ENCODE data around the gene C2CD3. TPM values are rescaled to one million over a fixed set of nuclear protein-coding genes. Genes with fewer than 3 reads are reported as not detected.

The C2CD3 gene
- total RNA-seq, 1 experiment from 2014 or later = 14.4 TPM

GRCh38 chr11:74043450-74043849 lies 127.4 kb downstream of the C2CD3 start:
- H3K27me3 ChIP-seq (ENCODE audit: control insufficient read depth, insufficient read depth, low read length) = no peaks in the 10 kb centered on the region
- H3K36me3 ChIP-seq (replicated peaks; ENCODE audit: control insufficient read depth, insufficient read depth, low read length) = no peaks in the 10 kb centered on the region
- H3K4me3 ChIP-seq (ENCODE audit: insufficient read depth, low read depth, low read length) = no peak overlapping the region
- DNase-seq = no peak

DNA sequence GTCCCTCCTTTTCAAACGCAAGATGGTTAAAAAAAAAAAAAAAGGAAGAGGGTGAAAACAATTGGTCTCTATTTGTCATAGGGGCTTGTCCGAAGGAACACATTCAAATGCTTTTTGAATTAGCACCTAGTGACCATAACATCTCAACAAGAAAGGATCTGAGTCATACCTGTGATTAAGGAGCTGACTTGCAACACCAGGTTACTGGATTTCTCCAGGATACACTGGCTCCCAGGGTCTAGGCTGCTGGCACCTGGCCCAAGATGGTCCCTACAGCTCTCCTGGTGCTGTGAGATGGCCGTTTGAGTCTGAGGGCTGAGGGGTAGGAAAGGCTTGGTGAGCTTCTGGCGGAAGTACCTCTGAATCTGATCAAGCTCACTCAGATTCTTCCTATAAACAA lies 133.5 kb downstream of the C2CD3 start:
- no peaks in the 10 kb centered on the region; the same call in 1 of the 2 replicates for H3K36me3 ChIP-seq (replicated peaks; ENCODE audit: control insufficient read depth, insufficient read depth, low read length)
- H3K4me3 ChIP-seq (ENCODE audit: insufficient read depth, low read depth, low read length) = no peak overlapping the region
- no peaks in the 10 kb centered on the region for H3K27me3 ChIP-seq (ENCODE audit: control insufficient read depth, insufficient read depth, low read length)
- DNase-seq = no peak

- no peaks in the 10 kb centered on the region for H3K27me3 ChIP-seq (ENCODE audit: control insufficient read depth, insufficient read depth, low read length)
- DNase-seq = no peak
- no peaks in the 10 kb centered on the region; the same call in 1 of the 2 replicates for H3K36me3 ChIP-seq (replicated peaks; ENCODE audit: control insufficient read depth, insufficient read depth, low read length)
- no peak overlapping the region for H3K4me3 ChIP-seq (ENCODE audit: insufficient read depth, low read depth, low read length)
Measured at GRCh38 chr11:74035264-74035663, 135.5 kb downstream of the C2CD3 start.

DNA sequence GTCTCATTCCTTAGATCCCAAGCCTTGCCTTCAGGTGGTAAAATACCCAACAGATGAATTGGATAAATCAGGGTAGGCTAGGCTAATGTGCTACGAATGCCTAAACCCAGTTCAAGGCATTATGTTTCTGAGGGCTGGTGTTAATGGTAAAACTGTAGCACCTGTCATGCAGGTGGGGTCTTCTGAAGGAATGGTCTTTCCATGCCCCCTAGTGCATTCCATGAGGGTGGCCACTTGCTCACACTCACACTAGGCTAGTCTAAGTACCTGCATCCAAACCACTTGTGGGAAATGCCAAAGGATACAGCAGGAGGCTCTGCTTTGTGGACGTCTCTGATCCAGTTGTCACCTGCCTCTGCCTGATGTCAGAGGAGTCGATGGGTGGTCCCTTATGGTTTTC lies 137.8 kb downstream of the C2CD3 start:
- Histone ChIP-seq H3K36me3 (replicated peaks; ENCODE audit: control insufficient read depth, insufficient read depth, low read length) (no peaks in the 10 kb centered on the region; the same call in none of the 2 replicates), H3K4me3 (ENCODE audit: insufficient read depth, low read depth, low read length) (no peak overlapping the region), H3K27me3 (ENCODE audit: control insufficient read depth, insufficient read depth, low read length) (no peaks in the 10 kb centered on the region)
- DNase-seq = no peak

- Histone ChIP-seq H3K27me3 (ENCODE audit: control insufficient read depth, insufficient read depth, low read length) (no peaks in the 10 kb centered on the region), H3K4me3 (ENCODE audit: insufficient read depth, low read depth, low read length) (no peak overlapping the region), H3K36me3 (replicated peaks; ENCODE audit: control insufficient read depth, insufficient read depth, low read length) (no peaks in the 10 kb centered on the region; the same call in none of the 2 replicates)
- DNase-seq = no peak
Measured at GRCh38 chr11:74030723-74031676, 139.8 kb downstream of the C2CD3 start.

- Histone ChIP-seq H3K27me3 (ENCODE audit: control insufficient read depth, insufficient read depth, low read length) (no peaks in the 10 kb centered on the region), H3K36me3 (replicated peaks; ENCODE audit: control insufficient read depth, insufficient read depth, low read length) (peaks cover 1% of the 10 kb centered on the region; the same call in 1 of the 2 replicates), H3K4me3 (ENCODE audit: insufficient read depth, low read depth, low read length) (no peak overlapping the region)
- DNase-seq = no peak
Measured at GRCh38 chr11:74025467-74026166, 145.2 kb downstream of the C2CD3 start.

DNA sequence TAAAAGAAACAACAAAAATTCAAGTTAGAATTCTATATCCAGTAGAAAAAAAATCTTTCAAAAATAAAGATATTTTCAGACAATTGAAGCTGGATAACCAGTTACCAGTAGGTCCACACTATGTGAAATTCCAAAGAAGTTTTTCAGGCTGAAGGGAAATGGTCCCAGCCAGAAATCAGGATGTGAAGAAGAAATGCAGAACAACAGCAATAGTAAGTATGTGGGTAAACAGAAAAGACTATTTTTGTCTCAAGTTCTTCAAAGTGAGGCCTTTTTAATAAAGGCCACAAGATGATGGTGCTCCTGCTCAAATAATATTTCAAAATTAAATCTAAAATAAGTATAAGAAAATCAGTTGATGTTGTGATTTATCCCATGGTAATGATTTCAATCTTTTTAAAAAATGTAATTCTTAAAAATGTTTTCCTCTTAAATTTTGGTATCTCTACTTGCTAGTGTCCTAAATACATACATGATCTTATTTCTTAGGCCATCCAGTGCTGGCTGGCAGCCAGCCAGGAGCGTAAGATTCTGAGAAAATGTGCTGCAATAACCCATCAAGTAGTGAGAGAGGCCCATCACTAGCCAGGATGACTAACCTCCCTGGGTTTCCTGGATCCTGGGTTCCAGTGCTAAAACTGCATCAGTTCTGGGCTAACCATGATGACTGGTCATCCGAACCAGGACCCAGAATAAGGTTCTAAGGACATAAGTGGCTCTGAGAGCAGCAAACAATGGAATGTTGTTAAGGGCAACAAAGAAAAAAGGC lies 146.4 kb downstream of the C2CD3 start:
- Histone ChIP-seq H3K36me3 (replicated peaks; ENCODE audit: control insufficient read depth, insufficient read depth, low read length) (peaks cover 1% of the 10 kb centered on the region; the same call in 1 of the 2 replicates), H3K27me3 (ENCODE audit: control insufficient read depth, insufficient read depth, low read length) (no peaks in the 10 kb centered on the region), H3K4me3 (ENCODE audit: insufficient read depth, low read depth, low read length) (no peak overlapping the region)
- no peak for DNase-seq

DNA sequence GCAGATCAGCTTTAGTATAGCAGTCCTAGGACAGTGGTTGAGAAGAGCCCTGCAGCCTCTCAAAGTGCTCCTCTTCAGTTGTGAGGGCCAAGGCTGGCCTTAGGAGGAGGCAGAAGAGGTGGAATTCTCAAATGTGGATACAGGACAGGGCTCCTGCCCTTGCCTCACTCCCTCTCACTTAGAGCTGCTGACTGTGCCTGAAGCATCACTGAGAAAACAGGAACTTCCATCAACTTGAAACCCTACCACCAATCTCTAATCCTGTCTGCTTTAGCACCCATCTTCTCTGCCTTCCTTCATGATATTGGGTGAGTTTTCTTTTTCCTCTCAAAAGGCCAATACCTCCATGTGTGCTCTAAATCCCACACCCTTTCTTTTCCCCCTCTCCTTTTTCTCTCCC lies 147.5 kb downstream of the C2CD3 start:
- DNase-seq = no peak
- no peak overlapping the region for H3K4me3 ChIP-seq (ENCODE audit: insufficient read depth, low read depth, low read length)
- H3K36me3 ChIP-seq (replicated peaks; ENCODE audit: control insufficient read depth, insufficient read depth, low read length) = peaks cover 1% of the 10 kb centered on the region; the same call in 1 of the 2 replicates
- H3K27me3 ChIP-seq (ENCODE audit: control insufficient read depth, insufficient read depth, low read length) = no peaks in the 10 kb centered on the region

DNA sequence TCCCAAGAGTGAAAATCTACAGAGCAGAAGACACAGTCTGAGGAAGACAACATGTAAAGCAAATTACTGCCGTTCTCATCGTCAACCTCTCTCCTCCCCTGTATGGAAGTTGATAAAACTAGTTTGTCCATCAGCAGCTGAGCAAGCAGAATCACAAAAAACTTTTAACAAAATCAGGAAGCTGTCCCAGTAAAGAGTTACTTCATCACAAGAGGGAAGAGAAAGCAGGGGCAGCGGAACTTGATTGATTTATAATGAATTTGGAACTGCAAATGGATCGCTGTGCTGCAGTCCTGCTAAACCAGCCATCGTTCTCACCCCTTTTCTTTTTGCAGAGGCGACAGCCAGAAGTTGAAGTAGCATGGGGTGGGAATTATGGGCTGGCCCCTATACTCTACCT lies 148.3 kb downstream of the C2CD3 start:
- Histone ChIP-seq H3K4me3 (ENCODE audit: insufficient read depth, low read depth, low read length) (no peak overlapping the region), H3K36me3 (replicated peaks; ENCODE audit: control insufficient read depth, insufficient read depth, low read length) (0 out of 2 replicates have a peak, but pooled peaks cover 1% of the 10 kb centered on the region), H3K27me3 (ENCODE audit: control insufficient read depth, insufficient read depth, low read length) (no peaks in the 10 kb centered on the region)
- no peak for DNase-seq

- H3K4me3 ChIP-seq (ENCODE audit: insufficient read depth, low read depth, low read length) = no peak overlapping the region
- H3K36me3 ChIP-seq (replicated peaks; ENCODE audit: control insufficient read depth, insufficient read depth, low read length) = 0 out of 2 replicates have a peak, but pooled peaks cover 1% of the 10 kb centered on the region
- no peaks in the 10 kb centered on the region for H3K27me3 ChIP-seq (ENCODE audit: control insufficient read depth, insufficient read depth, low read length)
- DNase-seq = no peak
Measured at GRCh38 chr11:74021998-74022397, 148.8 kb downstream of the C2CD3 start.

GRCh38 chr11:74020539-74020938 lies 150.3 kb downstream of the C2CD3 start:
- DNase-seq = no peak
- no peaks in the 10 kb centered on the region for H3K36me3 ChIP-seq (replicated peaks; ENCODE audit: control insufficient read depth, insufficient read depth, low read length)
- no peak overlapping the region for H3K4me3 ChIP-seq (ENCODE audit: insufficient read depth, low read depth, low read length)
- no peaks in the 10 kb centered on the region for H3K27me3 ChIP-seq (ENCODE audit: control insufficient read depth, insufficient read depth, low read length)

GRCh38 chr11:74019860-74020259 lies 150.9 kb downstream of the C2CD3 start:
- no peak overlapping the region for H3K4me3 ChIP-seq (ENCODE audit: insufficient read depth, low read depth, low read length)
- no peak for DNase-seq
- H3K36me3 ChIP-seq (replicated peaks; ENCODE audit: control insufficient read depth, insufficient read depth, low read length) = no peaks in the 10 kb centered on the region
- H3K27me3 ChIP-seq (ENCODE audit: control insufficient read depth, insufficient read depth, low read length) = no peaks in the 10 kb centered on the region

GRCh38 chr11:74019104-74019738 lies 151.6 kb downstream of the C2CD3 start:
- Histone ChIP-seq H3K36me3 (replicated peaks; ENCODE audit: control insufficient read depth, insufficient read depth, low read length) (no peaks in the 10 kb centered on the region), H3K4me3 (ENCODE audit: insufficient read depth, low read depth, low read length) (no peak overlapping the region), H3K27me3 (ENCODE audit: control insufficient read depth, insufficient read depth, low read length) (no peaks in the 10 kb centered on the region)
- no peak for DNase-seq

Data from H7 (cell line).